Measurements from ENCODE around the gene LAPTM5.
A peak's percentile ranks its signal among the peaks of the same experiment; 100 is the strongest.

The LAPTM5 gene

DNA sequence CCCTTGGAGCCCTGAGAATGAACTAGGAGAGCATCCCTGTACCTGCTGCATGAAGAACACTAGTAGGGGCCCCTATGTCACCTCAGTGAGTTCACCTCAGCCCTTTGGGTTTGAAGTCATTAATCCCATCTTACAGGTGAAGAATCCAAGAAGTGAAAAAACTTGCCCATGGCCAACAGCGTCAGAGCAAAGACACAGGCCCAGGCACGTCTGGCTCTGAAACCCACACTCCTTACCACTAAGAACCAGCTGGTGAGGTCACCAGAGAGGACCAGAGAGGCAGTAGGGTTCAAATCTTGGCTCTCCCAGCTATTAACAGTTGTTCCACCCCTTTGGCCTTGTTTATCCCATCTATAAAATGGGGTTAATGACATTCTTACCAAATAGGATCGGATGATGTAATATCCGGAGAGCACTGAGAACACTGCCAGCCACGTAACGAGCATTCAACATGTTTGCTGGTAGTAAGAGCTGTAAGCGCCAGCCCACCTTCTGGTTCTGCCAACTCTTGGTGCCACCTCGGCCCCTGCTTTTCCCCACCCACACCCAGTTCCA lies 43.0 kb downstream of the LAPTM5 start:
- no peak for DNase-seq (ENCODE audit: low read depth)

DNA sequence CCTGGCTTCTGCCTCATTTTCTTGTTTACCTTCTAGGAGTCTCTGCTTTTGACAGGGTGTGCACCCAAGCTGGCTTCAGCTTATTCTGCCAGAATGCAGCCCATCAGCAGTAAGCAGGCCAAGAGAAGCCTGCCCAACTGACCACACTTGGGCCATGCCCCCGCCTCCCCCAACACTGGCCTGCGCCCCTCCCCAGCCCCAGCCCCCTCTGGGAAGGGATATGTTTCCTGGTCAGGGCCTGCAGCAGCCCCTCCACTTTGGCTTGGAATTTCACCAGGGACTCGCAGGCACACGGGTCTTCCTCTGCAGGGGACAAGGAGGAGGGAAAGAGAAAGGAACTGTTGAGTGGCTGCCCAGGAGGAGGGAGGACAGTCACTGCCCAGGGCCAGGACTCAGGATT lies 43.5 kb downstream of the LAPTM5 start:
- DNase-seq (ENCODE audit: low read depth), result no peak

DNA sequence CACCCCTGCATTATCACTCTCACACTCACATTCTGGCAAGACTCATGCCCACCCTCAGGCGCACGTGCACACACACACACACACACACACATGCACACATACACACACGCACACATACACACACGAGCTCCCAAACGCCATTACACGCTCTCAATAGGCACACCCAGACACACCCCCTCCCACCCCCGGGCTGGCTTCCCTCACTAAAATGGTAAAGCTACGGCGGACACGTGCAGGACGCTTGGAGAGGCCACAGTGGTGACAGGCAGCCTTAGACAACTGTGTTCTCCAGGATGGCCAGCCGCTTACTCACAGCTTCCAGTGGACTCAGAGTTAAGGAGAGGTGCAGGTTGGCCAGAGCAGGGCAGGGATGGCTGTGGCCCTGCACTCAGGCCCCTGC lies 44.3 kb downstream of the LAPTM5 start:
- no peak for DNase-seq (ENCODE audit: low read depth)

DNA sequence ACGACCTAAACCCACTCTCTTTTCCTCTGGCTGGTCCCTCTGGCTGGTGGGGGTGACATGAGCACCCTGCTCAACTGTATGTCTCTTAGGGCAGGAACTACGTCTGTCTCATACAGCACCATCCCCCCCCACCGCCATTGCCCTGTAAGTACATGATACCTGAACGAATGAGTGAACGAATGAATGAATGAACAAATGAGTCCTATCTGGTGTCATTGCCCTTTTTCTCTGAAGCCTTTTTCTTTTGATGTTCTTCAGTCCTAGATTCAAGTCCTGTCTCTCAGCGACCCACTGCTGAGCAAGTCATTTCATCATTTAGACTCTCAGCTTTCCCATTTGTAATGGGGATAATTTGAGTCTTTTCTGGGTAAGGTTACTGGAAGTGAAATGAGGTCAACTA lies 45.0 kb downstream of the LAPTM5 start:
- no peak for DNase-seq (ENCODE audit: low read depth)

DNA sequence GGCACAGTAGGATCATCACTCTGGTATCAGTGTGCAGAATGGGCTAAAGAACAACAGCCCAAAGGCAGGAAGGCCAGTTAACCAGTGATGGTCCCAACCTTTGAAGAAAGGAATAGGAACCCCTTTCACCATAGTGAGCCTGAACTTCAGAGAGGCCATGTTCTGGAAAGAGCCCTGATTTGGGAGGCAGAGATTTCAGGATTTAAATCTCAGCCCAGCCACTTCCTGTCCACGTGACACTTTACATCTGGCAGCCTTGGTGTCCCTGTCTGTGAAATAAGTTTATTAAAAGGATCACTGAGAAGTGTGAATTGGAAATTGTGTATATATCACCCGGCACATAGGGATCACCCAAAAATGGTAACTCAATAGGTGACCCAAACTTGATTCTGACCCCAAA lies 47.2 kb downstream of the LAPTM5 start:
- no peak for DNase-seq (ENCODE audit: low read depth)

DNA sequence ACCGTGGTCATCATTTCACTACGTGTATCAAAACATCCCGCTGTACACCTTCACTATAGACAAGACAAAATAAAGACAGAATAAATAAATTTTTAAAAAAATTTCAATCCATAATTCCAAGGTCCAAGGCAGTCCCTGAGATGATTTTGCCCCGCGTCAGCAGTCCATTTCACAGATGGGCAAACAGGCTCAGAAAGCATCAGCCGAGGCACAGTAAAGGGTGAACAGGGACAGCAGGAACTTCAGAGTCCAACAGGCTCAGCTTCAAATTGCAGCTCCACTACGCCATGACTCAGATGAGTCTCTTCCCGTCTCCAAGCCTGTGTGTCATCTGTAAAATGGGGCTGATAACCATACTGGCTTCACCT lies 49.2 kb downstream of the LAPTM5 start:
- no peak for DNase-seq (ENCODE audit: low read depth)

DNA sequence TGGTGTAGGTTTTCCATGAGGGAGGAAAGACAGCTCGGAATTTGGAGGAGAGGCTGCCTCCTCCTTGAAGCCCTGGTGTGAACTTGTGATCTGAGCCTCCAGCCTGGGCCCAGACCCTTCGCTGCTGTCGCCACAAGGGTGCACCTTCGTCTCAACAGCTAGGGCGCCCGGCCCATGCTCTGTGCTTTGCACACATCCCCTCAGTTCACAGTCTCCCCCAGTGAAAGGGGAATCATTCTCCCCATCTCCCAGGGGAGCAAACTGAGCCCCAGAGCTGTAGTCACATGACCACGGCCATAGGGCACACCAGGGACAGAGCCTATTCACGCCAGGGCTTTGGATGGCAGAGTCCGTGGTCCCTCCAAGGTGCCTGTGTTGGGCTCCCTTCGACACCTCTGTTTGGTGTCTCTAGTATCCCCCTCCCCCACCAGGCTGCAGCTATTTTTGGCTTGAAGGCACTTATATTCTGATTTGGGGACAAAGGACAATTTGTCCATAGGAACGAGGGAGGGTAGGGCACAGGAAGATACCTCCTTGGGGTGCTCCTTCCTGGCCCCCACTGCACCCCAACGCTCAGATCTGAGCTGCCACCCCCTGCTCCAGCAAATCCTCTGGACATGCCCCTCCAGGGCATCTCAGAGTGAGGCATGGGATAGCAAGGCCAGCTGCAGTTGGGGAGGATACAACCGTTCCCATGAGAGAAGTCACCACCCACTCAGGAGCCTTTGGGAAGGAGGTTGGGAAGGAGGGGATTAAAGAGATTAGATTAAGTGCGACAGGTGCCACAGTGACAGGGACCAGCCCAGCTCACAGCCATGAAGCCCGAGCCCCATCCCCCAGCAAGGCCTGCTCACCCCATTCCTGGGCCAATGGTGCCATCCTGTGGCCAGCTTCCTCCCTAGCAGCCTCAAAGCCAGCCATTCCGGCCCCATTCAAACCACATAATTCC lies 49.9 kb downstream of the LAPTM5 start:
- no peak for DNase-seq (ENCODE audit: low read depth)

DNA sequence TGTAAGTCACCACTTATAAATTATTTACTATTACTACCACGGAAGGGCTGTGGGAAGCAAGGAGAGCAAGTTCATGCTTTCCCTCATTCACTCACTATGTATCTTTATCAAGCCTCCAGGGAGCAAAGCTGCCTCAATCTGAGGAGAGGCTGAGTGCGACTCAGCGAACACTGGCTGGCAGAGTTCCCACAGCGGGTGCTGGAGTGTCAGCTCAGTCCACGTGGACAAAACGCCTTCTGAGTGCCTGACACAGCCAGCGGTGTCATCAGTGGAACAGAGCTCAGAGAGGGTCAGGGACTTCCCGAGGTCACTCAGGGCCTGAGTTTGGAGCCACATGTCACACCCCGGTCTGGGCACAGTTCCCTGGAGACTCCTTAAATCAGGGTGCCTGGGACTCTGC lies 51.0 kb downstream of the LAPTM5 start:
- no peak for DNase-seq (ENCODE audit: low read depth)

DNA sequence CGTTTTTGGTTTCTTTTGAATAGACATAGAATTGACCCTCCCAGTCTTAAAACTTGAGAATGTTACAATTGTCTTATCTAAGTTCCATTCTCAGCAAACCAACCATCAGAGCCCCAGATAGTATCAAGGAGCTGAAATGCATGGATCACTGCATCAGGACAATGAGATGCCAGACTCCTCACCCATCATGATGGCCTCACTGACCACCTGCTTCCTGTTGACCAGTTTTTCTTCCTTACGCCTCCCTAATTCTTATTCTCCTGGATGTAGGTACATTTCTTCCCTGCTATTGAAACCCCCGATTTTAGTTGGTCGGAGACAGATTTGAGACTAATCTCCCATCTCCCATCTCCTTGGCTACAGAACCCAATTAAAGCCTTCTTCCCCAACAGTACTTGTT lies 51.9 kb downstream of the LAPTM5 start:
- DNase-seq (ENCODE audit: low read depth), result no peak

DNA sequence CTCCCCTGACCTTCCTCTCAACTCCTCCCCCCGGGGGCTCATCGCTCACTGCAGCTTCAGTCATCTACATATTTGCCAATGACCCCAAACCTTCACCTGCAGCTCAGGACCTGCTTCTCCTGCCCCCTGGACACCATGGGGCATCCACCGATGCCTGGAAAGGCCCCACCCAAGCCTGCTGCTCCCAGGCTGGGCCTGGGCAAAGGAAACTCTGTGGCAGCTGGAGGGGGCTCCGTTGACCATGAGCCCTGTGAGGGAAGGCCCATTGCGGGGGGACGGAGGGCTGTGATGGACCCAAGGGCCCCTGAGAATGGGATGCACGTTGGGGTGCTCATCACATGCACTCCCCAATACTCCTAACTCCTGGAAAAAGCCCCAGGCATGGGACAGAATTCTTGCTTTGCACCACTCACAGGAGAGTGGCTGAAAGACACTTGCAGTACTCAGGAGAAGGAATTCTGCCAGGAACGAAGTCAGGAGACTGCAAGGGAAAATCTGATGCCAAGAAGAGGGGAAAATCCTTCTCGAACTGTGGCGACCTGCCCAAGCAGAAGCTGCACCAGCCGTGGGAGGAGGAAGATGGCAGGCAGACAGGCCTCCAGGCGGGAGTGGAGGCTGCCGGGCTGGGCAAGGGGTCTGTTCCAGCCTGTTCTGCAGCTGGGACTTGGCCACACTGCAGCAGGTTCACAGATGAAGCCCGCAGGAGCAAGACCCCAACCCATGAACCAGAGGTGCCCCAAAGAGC lies 52.6 kb downstream of the LAPTM5 start:
- DNase-seq (ENCODE audit: low read depth), result no peak

DNA sequence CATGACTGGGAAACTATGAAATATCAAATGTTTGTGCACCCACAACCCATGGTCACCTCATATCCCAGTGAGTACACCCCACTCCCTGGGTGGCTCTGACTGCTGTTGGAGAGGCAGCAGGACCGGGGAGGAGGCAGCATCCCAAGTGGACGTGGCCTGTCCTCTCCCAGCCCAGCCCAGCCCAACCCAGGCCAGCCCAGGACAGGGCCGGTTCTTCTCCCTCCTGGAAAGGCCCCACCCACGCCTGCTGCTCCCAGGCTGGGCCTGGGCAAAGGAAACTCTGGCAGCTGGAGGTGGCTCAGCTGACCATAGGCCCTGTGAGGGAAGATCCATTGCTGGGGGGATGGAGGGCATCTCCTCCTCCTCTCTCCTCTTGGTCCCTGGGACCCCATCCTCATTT lies 53.3 kb downstream of the LAPTM5 start:
- DNase-seq (ENCODE audit: low read depth), result no peak

DNA sequence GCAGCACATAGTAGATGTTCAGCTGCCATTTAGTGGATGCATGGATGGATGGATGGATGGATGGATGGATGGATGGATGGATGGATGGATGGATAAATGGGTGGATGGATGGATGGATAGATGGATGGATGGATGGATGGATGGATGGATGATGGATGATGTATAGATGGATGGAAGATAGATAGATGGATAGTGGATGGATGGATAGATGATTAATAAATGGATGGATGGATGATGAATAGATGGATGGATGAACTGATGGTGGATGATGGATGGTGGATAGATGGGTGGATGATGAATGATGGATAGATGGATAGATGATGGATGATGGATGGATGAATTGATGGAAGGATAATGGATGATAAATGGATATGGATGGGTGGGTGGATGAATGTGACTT lies 54.8 kb downstream of the LAPTM5 start:
- no peak for DNase-seq (ENCODE audit: low read depth)

DNA sequence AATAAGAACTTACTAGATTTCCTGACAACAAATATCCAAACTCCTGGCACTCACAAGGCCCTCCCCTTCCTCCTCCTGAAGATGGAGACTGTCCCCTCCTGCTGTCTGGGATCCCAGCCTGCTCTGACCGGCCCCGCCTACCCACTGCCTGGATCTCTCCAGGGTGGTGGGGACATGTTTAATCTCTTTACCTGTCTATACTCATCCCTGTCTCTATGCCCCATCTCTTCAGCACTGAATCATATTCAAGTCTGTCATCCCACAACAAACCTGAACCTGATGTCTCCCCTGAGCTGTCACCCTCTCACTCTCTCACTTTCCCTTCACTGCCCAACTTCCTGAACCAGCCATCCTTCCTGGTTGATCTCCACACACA lies 56.3 kb downstream of the LAPTM5 start:
- DNase-seq (ENCODE audit: low read depth), result no peak

DNA sequence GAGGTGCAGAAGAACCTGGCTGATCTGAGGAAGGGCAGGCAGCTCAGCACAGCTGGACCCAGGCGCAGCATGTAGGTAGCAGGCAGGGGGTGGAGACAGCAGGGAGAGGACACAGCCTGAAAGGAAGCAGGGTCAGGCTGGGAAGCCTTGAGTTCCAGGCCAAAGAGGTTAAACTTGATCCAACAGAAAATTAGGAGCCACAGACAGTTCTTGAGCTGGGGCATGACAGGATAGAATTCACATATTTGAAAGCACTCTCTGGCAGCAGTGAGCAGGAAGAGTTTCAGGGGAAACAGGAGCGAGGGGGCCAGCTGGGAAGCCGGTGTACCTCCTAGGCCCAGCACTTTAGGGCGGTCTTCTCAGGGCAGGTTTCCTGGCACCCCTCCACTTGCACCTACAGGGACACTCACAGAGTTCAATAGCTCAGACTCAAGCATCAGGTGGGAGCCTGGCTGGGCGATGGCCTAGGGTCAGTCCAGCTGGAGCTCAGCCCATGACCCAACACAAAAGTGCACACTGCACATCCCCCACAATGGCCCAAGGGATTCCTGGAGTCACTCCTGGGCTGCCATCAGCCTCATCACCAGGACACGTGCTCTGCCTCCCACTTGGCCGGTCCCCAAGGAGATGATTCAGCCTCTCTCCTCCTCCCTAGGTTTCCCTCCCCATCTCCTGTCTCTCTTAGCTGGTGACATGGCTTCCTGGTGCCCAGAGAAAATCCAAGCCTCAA lies 56.9 kb downstream of the LAPTM5 start:
- peak; percentile 71 for DNase-seq (ENCODE audit: low read depth)

DNA sequence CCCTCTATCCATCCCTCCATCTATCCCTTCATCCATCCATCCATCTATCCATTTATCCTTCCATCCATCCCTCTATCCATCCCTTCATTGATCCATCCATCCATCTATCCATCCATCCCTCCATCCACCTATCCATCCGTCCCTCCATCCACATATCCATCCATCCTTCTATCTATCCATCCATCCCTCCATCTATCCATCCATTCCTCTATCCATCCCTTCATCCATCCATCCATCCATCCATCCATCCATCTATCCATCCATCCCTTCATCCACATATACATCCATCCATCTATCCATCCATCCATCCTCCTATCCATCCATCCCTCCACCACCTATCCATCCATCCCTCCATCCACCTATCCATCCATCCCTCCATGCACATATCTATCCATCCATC lies 57.8 kb downstream of the LAPTM5 start:
- DNase-seq (ENCODE audit: low read depth), result no peak

DNA sequence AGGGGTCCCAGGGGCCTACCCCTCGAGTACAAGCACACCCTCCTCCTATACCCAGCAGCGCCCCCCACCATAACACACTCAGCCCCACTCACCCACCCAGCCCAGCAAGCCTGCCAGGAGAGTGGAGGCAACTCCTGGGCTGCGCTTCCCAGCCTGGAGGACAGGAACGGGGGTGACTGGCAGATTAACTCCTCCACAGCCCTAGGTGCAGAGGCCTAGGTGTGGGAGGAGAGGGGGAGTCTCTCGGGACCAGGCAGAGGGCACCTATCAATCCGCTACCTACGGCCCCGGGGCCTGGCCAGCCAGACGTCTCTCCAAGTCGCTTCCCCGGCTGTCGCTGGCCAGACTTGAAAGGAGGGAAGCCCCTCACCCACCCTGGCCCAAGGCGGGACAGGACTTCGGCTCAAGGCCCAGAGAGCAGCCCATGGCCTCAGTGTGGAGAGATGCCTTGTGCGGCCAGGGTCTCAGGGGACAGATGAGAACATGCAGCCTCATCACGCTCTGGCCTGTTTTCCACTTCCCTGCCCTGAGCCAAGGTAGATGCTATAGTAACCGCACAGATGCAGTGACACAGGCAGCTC lies 59.1 kb downstream of the LAPTM5 start:
- no peak for DNase-seq (ENCODE audit: low read depth)

DNA sequence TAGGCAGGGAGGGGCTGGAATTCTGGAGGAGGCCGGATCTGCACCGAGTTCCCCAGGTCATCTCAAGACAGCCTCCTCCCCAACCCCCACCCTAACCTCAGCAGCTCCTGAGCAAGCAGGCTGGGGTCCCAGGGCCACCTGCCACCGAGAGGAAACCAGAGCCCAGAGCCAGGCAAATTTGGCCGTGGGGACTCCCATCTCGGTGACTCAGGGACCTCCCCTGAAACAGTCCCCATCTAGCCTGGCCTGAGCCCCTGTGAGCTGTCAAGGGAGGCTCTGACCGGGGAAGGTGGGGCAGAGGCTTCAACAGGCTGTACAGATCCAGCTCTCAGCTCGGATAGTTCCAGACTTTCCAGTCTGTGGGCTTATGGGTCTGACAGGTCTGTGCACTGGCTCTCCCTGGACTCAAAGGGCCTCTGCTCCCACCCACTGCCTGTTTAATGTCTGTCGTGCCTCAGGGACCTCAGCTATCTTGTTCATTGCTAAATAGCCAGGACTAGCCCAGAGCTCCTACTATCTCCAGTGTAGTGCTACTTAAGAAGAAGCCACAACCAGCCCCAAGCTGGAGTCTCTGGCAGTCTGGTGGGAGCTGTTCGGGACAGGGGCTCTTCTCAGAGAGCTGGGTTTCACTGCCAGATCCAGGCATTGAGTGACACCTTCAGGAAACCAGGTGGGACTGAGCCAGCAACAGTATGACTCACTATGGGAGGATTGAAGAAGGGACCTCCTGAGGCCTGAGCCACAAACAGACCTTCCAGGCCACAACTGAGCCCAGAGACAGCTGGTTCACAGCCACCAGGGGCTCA lies 59.8 kb downstream of the LAPTM5 start:
- no peak for DNase-seq (ENCODE audit: low read depth)

DNA sequence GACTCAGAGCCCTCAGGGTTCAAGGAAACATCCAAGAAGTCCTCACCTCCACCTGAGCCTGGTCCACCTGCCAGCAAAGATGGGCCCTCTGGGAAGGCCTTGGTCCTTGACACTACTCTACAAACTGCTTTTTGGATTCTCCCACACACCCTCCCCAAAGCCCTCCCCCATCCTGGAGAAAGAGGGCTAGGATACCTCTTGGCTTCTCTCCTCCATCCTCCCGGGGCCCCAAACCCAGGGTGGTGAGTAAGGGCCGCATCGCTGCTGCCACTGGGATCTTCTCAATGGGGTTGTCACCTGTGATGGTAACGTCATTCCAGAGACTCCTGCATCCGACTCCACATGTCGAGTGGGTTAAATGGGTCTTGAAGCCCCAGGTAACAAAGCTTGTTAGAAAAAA lies 60.7 kb downstream of the LAPTM5 start:
- no peak for DNase-seq (ENCODE audit: low read depth)

DNA sequence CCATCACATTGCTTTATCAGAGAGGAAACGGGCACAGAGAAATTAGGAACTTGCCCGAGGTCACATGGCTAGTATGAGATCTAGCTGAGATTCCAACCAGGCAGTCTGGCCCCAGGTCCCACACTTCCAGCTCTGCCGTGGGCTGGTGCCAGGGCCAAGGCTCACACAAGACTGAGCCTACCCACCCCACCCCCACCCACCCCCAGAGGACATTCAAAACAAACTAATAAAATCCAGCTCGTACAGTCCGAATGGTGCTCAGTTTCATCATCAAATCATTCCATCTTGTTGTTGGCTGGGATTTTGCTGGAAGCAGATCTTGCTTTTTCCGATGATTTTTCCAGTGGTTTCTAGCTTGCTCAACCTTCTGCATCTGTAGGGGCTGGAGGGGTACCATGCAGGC lies 62.1 kb downstream of the LAPTM5 start:
- no peak for DNase-seq (ENCODE audit: low read depth)

DNA sequence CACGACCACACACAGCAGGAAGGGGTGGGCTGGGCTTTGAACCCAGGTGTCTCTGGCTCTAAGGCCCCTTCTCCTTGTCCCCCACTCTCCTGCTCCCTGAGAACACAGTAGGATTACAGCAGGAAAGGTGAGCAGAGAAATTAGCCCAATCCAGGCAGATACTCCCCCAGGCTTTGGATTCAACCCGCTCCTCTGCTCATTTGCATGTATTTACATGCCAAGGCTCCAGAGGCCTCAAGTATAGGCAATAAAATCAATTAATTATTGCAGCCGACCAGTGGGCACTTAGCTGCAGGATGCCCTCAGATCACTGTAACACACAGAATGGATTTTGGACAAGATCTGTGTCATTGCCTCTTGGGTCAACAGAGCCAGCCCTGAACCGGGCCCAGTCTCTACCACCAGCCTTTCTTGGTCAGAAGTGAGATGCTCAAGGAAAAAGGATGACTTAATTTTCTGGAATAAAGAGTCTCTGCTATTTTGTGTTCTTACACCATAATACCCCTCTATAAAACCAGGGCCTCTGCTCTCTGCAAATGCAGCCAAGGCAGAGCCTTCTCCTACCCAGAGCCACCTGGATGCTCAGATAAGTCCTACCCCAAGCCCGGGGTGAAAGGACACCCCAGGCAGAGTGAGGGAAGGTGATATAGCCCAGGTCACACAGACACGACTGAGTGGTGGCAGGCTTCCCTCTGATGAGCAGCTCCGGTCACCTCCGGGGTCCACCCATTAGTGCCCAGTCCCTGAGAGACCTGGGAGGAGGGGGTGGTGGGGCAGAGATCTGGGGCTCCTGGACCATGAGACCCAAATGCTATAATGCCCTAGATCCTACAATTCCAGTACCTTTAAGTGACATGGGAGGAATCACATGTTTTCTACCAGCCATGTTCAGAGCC lies 63.0 kb downstream of the LAPTM5 start:
- DNase-seq (ENCODE audit: low read depth), result no peak
